Measurements from ENCODE around the gene MANF. TPM values are rescaled to one million over a fixed set of nuclear protein-coding genes. Genes with fewer than 3 reads are reported as not detected.

MANF gene
- total and polyA plus RNA-seq, 4 donors = 31.4 to 114 (median 84.2) TPM

DNA sequence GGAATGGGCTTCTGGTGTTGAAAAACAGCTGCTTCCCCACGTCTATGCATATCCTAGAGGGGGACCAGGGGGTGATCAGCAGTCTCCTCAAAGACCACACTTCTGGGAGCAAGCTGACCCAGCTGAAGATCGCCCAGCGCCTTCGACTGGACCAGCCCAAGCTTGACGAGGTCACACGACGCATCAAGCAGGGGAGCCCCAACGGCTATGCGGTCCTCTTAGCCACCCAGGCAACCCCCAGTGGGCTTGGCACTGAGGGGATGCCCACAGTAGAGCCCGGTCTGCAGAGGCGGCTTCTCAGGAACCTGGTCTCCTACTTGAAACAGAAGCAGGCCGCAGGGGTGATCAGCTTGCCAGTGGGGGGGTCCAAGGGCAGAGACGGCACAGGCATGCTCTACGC is 8.5 kb downstream of the MANF start:
- 89% methylated on average over 14 of the region's 14 CpGs for WGBS (ENCODE audit: insufficient coverage)
- peaks cover 70% of the 10 kb centered on the region for H3K36me3 ChIP-seq (ENCODE audit: control insufficient read depth, insufficient read depth, low read length)

DNA sequence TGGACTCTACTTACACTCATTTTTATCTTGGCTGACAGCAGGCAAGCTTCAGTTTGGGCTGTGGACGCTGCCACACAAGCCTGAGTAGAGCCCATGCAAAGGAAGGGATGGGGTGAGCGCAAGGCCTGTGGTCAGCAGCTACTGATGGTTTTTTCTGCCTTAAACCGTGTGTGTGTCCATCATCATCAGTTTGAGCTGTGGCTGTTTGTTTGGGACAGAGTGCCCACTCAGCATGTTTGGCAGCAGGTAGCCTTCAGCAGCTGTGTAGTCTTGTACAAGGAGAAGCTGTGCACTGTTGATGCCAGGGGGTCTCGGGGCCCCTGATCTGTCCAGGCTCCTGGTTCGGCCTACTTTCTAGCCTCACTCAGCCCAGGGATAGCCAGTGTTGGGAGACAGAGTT is 9.4 kb downstream of the MANF start:
- H3K36me3 ChIP-seq (ENCODE audit: control insufficient read depth, insufficient read depth, low read length) = peaks cover 66% of the 10 kb centered on the region
- H3K4me3 ChIP-seq (ENCODE audit: low read depth, low read length) = no peak overlapping the region
- H3K4me1 ChIP-seq (ENCODE audit: control insufficient read depth, insufficient read depth, low read length) = peaks cover 44% of the 10 kb centered on the region
- no peaks in the 10 kb centered on the region for H3K9me3 ChIP-seq (ENCODE audit: control insufficient read depth, insufficient read depth, low read length)
- WGBS (ENCODE audit: insufficient coverage) = 84% methylated on average over 5 of the region's 5 CpGs
- DNase-seq (ENCODE audit: low read depth in 4 of 6, low spot score in 6 of 6) = no peak
- no peak overlapping the region for H3K27ac ChIP-seq (ENCODE audit: low read depth, low read length)
- no peaks in the 10 kb centered on the region for H3K27me3 ChIP-seq (ENCODE audit: control insufficient read depth, insufficient read depth, low read length)

More for the DNA sequence above, 8.5 kb downstream of the MANF start:
- H3K4me3 ChIP-seq (ENCODE audit: low read depth, low read length) = no peak overlapping the region
- H3K27ac ChIP-seq (ENCODE audit: low read depth, low read length) = no peak overlapping the region
- peaks cover 44% of the 10 kb centered on the region for H3K4me1 ChIP-seq (ENCODE audit: control insufficient read depth, insufficient read depth, low read length)
- H3K9me3 ChIP-seq (ENCODE audit: control insufficient read depth, insufficient read depth, low read length) = no peaks in the 10 kb centered on the region
- no peak for DNase-seq (ENCODE audit: low read depth in 4 of 6, low spot score in 6 of 6)
- no peaks in the 10 kb centered on the region for H3K27me3 ChIP-seq (ENCODE audit: control insufficient read depth, insufficient read depth, low read length)

- Histone ChIP-seq H3K4me1 (ENCODE audit: control insufficient read depth, insufficient read depth, low read length) (peaks cover 36% of the 10 kb centered on the region), H3K27me3 (ENCODE audit: control insufficient read depth, insufficient read depth, low read length) (no peaks in the 10 kb centered on the region), H3K27ac (ENCODE audit: low read depth, low read length) (no peak overlapping the region), H3K4me3 (ENCODE audit: low read depth, low read length) (no peak overlapping the region), H3K9me3 (ENCODE audit: control insufficient read depth, insufficient read depth, low read length) (no peaks in the 10 kb centered on the region), H3K36me3 (ENCODE audit: control insufficient read depth, insufficient read depth, low read length) (peaks cover 61% of the 10 kb centered on the region)
- 80% methylated on average over 8 of the region's 12 CpGs for WGBS (ENCODE audit: insufficient coverage)
- DNase-seq (ENCODE audit: low read depth in 4 of 6, low spot score in 6 of 6) = no peak
Measured at GRCh38 chr3:51395493-51396213, 10.6 kb downstream of the MANF start.

GRCh38 chr3:51396401-51396800 is 11.3 kb downstream of the MANF start:
- H3K36me3 ChIP-seq (ENCODE audit: control insufficient read depth, insufficient read depth, low read length) = peaks cover 63% of the 10 kb centered on the region
- H3K4me3 ChIP-seq (ENCODE audit: low read depth, low read length) = no peak overlapping the region
- no peaks in the 10 kb centered on the region for H3K9me3 ChIP-seq (ENCODE audit: control insufficient read depth, insufficient read depth, low read length)
- H3K27me3 ChIP-seq (ENCODE audit: control insufficient read depth, insufficient read depth, low read length) = no peaks in the 10 kb centered on the region
- H3K4me1 ChIP-seq (ENCODE audit: control insufficient read depth, insufficient read depth, low read length) = peaks cover 34% of the 10 kb centered on the region
- WGBS (ENCODE audit: insufficient coverage) = 67% methylated on average over 1 of the region's 1 CpG
- no peak for DNase-seq (ENCODE audit: low read depth in 4 of 6, low spot score in 6 of 6)
- no peak overlapping the region for H3K27ac ChIP-seq (ENCODE audit: low read depth, low read length)

DNA sequence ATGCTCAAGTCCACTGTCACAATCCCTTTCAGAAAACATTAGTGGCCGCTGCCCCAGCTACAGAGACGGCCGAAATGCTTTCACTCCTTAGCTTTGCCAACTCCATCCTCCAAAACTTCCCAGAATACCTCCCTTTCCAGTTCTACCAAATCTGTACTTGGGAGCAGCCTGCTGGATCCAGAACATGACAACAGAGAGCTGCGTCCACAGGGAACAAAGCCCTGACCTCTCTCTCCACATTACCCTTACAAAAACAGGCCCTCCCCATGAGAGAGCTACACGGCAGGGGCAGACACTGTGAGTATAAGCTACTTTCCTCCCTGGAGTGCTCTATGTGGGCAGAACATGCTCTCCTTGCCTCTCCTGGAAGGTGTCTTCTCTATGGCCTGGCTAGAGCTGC is 12.3 kb downstream of the MANF start:
- no peak overlapping the region for H3K4me3 ChIP-seq (ENCODE audit: low read depth, low read length)
- no peaks in the 10 kb centered on the region for H3K9me3 ChIP-seq (ENCODE audit: control insufficient read depth, insufficient read depth, low read length)
- H3K4me1 ChIP-seq (ENCODE audit: control insufficient read depth, insufficient read depth, low read length) = peaks cover 27% of the 10 kb centered on the region
- 67% methylated on average over 4 of the region's 5 CpGs for WGBS (ENCODE audit: insufficient coverage)
- no peak overlapping the region for H3K27ac ChIP-seq (ENCODE audit: low read depth, low read length)
- no peak for DNase-seq (ENCODE audit: low read depth in 4 of 6, low spot score in 6 of 6)
- H3K36me3 ChIP-seq (ENCODE audit: control insufficient read depth, insufficient read depth, low read length) = peaks cover 60% of the 10 kb centered on the region
- no peaks in the 10 kb centered on the region for H3K27me3 ChIP-seq (ENCODE audit: control insufficient read depth, insufficient read depth, low read length)

GRCh38 chr3:51398595-51399310 is 13.7 kb downstream of the MANF start:
- Histone ChIP-seq H3K27ac (ENCODE audit: low read depth, low read length) (no peak overlapping the region), H3K27me3 (ENCODE audit: control insufficient read depth, insufficient read depth, low read length) (no peaks in the 10 kb centered on the region), H3K4me1 (ENCODE audit: control insufficient read depth, insufficient read depth, low read length) (peaks cover 13% of the 10 kb centered on the region), H3K9me3 (ENCODE audit: control insufficient read depth, insufficient read depth, low read length) (no peaks in the 10 kb centered on the region), H3K36me3 (ENCODE audit: control insufficient read depth, insufficient read depth, low read length) (peaks cover 56% of the 10 kb centered on the region), H3K4me3 (ENCODE audit: low read depth, low read length) (no peak overlapping the region)
- DNase-seq (ENCODE audit: low read depth in 4 of 6, low spot score in 6 of 6) = no peak
- WGBS (ENCODE audit: insufficient coverage) = 68% methylated on average over 6 of the region's 8 CpGs

GRCh38 chr3:51400166-51400565 is 15.1 kb downstream of the MANF start:
- H3K4me3 ChIP-seq (ENCODE audit: low read depth, low read length) = no peak overlapping the region
- H3K4me1 ChIP-seq (ENCODE audit: control insufficient read depth, insufficient read depth, low read length) = peaks cover 4% of the 10 kb centered on the region
- DNase-seq (ENCODE audit: low read depth in 4 of 6, low spot score in 6 of 6) = no peak
- H3K36me3 ChIP-seq (ENCODE audit: control insufficient read depth, insufficient read depth, low read length) = peaks cover 43% of the 10 kb centered on the region
- H3K27me3 ChIP-seq (ENCODE audit: control insufficient read depth, insufficient read depth, low read length) = no peaks in the 10 kb centered on the region
- H3K27ac ChIP-seq (ENCODE audit: low read depth, low read length) = no peak overlapping the region
- no peaks in the 10 kb centered on the region for H3K9me3 ChIP-seq (ENCODE audit: control insufficient read depth, insufficient read depth, low read length)
- 92% methylated on average over 4 of the region's 4 CpGs for WGBS (ENCODE audit: insufficient coverage)

DNA sequence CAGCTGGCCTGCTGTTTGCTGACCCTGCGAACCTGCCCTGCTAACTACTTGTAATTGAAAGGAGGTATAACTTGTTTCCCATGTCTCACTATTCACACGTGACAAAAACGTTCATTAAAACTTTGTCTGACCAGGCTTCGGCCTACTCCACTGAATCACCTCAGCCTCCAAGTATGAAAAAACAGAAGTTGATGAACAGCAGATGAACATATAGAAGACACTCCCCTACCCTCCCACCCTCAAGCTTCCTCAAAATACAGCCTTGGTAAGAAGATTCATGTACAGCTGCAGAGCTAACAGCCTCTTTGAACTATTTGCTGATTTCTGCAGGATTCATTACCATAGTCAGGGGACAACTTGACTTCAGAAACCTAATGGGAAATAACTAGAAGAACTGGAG is 16.6 kb downstream of the MANF start:
- no peaks in the 10 kb centered on the region for H3K27me3 ChIP-seq (ENCODE audit: control insufficient read depth, insufficient read depth, low read length)
- H3K4me3 ChIP-seq (ENCODE audit: low read depth, low read length) = no peak overlapping the region
- 100% methylated on average over 1 of the region's 4 CpGs for WGBS (ENCODE audit: insufficient coverage)
- peaks cover 31% of the 10 kb centered on the region for H3K36me3 ChIP-seq (ENCODE audit: control insufficient read depth, insufficient read depth, low read length)
- H3K4me1 ChIP-seq (ENCODE audit: control insufficient read depth, insufficient read depth, low read length) = no peaks in the 10 kb centered on the region
- no peak overlapping the region for H3K27ac ChIP-seq (ENCODE audit: low read depth, low read length)
- DNase-seq (ENCODE audit: low read depth in 4 of 6, low spot score in 6 of 6) = no peak
- no peaks in the 10 kb centered on the region for H3K9me3 ChIP-seq (ENCODE audit: control insufficient read depth, insufficient read depth, low read length)

- Histone ChIP-seq H3K27me3 (ENCODE audit: control insufficient read depth, insufficient read depth, low read length) (no peaks in the 10 kb centered on the region), H3K4me1 (ENCODE audit: control insufficient read depth, insufficient read depth, low read length) (no peaks in the 10 kb centered on the region), H3K9me3 (ENCODE audit: control insufficient read depth, insufficient read depth, low read length) (no peaks in the 10 kb centered on the region), H3K4me3 (ENCODE audit: low read depth, low read length) (no peak overlapping the region), H3K36me3 (ENCODE audit: control insufficient read depth, insufficient read depth, low read length) (peaks cover 23% of the 10 kb centered on the region), H3K27ac (ENCODE audit: low read depth, low read length) (no peak overlapping the region)
- no peak for DNase-seq (ENCODE audit: low read depth in 4 of 6, low spot score in 6 of 6)
Measured at GRCh38 chr3:51403675-51404074, 18.6 kb downstream of the MANF start.

- Histone ChIP-seq H3K4me3 (ENCODE audit: low read depth, low read length) (no peak overlapping the region), H3K27me3 (ENCODE audit: control insufficient read depth, insufficient read depth, low read length) (no peaks in the 10 kb centered on the region), H3K4me1 (ENCODE audit: control insufficient read depth, insufficient read depth, low read length) (no peaks in the 10 kb centered on the region), H3K9me3 (ENCODE audit: control insufficient read depth, insufficient read depth, low read length) (no peaks in the 10 kb centered on the region), H3K27ac (ENCODE audit: low read depth, low read length) (no peak overlapping the region), H3K36me3 (ENCODE audit: control insufficient read depth, insufficient read depth, low read length) (peaks cover 19% of the 10 kb centered on the region)
- no CpG with 5 or more reads among the region's 2 CpGs for WGBS (ENCODE audit: insufficient coverage)
- DNase-seq (ENCODE audit: low read depth in 4 of 6, low spot score in 6 of 6) = no peak
Measured at GRCh38 chr3:51408021-51408420, 22.9 kb downstream of the MANF start.

All from spinal cord (tissue), 10 donors.